Measurements from ENCODE around the gene HHATL. TPM values are rescaled to one million over a fixed set of nuclear protein-coding genes. Genes with fewer than 3 reads are reported as not detected.

HHATL gene
- total and polyA plus RNA-seq, 7 donors = 37.0 to 276 (median 166) TPM

DNA sequence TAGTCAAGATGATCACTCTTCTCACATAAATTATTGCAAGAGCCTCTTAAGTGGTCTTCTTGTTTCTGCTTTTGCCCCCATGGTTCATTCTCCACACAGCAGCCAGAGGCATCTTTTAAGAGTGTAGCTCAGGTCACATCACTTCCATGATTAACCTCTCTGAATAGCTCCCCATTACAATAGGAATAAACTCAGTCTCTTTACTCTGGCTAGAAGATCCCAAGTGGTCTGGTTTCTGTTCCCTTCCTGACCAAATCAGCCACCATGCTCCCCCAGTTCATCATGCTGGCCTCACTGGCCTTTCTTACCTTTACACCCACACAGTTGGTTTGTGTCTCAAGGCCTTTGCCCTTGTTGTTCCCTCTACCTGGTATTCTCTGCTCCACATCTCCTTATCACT lies 8.2 kb downstream of the HHATL start:
- Histone ChIP-seq H3K36me3 (ENCODE audit: insufficient read depth in 1 of 2, low read depth in 1 of 2) (peaks cover 0 to 40% of the 10 kb centered on the region in 2 donors), H3K4me1 (peaks cover 22% of the 10 kb centered on the region), H3K4me3 (no peak overlapping the region), H3K27me3 (ENCODE audit: insufficient read depth in 3 of 3, low read length in 2 of 3) (no peaks in the 10 kb centered on the region), H3K27ac (peak overlapping the region; percentile 100), H3K9me3 (no peaks in the 10 kb centered on the region)
- ATAC-seq (no peak), DNase-seq (no peak)
- intact Hi-C loops (cut with DNase I) = no loop called here
- TF ChIP-seq, protein P1, sequence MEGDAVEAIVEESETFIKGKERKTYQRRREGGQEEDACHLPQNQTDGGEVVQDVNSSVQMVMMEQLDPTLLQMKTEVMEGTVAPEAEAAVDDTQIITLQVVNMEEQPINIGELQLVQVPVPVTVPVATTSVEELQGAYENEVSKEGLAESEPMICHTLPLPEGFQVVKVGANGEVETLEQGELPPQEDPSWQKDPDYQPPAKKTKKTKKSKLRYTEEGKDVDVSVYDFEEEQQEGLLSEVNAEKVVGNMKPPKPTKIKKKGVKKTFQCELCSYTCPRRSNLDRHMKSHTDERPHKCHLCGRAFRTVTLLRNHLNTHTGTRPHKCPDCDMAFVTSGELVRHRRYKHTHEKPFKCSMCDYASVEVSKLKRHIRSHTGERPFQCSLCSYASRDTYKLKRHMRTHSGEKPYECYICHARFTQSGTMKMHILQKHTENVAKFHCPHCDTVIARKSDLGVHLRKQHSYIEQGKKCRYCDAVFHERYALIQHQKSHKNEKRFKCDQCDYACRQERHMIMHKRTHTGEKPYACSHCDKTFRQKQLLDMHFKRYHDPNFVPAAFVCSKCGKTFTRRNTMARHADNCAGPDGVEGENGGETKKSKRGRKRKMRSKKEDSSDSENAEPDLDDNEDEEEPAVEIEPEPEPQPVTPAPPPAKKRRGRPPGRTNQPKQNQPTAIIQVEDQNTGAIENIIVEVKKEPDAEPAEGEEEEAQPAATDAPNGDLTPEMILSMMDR (IDR thresholded peaks at IDR 0.05) = no peak

DNA sequence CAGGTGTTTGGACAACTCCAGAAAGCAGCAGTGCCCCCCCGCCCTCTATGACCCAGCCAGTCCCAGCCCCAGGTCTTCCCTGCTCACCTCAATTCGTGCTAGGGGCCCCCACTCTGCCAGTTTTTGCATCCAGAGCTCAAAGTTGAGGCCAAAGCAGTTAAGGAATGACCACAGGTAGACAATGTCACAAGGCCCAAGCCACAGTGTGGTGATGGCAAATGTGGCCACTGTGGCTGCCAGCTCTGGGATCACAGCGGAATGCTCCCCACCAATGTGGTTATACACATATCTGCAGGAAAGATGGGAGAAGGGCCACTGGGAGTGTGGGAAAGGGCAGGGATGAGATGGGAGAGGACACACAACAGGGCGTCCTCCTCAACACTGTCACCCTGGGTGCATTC lies 9.1 kb downstream of the HHATL start:
- Histone ChIP-seq H3K9me3 (no peaks in the 10 kb centered on the region), H3K27ac (peak overlapping the region; percentile 100), H3K36me3 (ENCODE audit: insufficient read depth in 1 of 2, low read depth in 1 of 2) (peaks cover 0 to 42% of the 10 kb centered on the region in 2 donors), H3K4me3 (no peak overlapping the region), H3K27me3 (ENCODE audit: insufficient read depth in 3 of 3, low read length in 2 of 3) (no peaks in the 10 kb centered on the region), H3K4me1 (peaks cover 21% of the 10 kb centered on the region)
- ATAC-seq (no peak), DNase-seq (no peak)
- intact Hi-C loops (cut with DNase I) = no loop called here
- TF ChIP-seq, protein P1 (IDR thresholded peaks at IDR 0.05) = no peak
- WGBS, 3 donors = 66 to 80% (median 69%) methylated on average over 4 of the region's 4 CpGs

DNA sequence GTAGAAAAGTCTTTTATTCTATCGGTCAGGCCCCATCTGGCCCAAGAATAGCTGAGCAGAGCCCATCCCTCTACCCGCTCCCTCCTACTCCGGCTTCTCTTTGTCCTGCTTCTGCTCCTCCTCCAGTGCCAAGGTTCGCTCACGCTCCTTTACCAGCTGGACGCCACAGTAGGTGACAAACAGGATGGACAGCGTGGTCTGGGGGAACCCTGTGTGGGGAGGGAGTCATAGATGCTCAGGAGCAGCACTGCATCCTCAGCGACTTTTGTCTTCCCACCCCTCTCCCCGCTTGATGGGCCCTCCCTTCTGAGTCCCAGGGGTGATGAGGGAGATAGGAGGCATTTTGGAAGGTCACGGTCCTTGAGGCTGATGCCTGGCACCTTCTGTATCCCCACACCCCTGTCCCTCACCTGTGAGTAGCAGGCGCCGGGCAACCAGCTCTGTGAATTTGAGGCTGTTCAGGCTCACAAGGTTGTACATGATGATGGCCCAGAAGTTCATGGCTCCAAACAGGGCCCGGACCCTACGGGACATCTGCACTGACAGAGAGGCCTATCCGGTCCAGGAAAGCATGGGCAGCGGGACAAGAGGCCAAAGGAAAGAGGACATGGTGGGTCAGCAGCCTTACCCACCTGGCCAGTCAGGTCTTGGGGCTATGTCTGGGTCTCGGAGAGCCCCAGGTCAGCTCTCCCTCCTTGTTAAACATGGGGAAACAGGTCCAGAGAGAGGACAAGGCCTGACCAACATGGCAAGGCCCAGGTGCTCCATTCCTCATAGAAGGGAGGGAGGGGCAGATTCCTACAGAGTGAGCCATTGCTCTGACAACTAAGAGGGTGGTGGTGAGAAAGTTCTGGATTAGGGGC lies 9.7 kb downstream of the HHATL start:
- peak overlapping the region; percentile 100 for H3K27ac ChIP-seq
- H3K4me1 ChIP-seq = peaks cover 17% of the 10 kb centered on the region
- WGBS, 3 donors = 69 to 87% (median 73%) methylated on average over 17 of the region's 17 CpGs
- H3K36me3 ChIP-seq (ENCODE audit: insufficient read depth in 1 of 2, low read depth in 1 of 2) = peaks cover 0 to 37% of the 10 kb centered on the region in 2 donors
- DNase-seq (no peak), ATAC-seq (peak in 2 of 4 donors; percentile 3 to 18)
- TF ChIP-seq, protein P1 (IDR thresholded peaks at IDR 0.05) = no peak
- H3K9me3 ChIP-seq = no peaks in the 10 kb centered on the region
- no peak overlapping the region for H3K4me3 ChIP-seq
- no peaks in the 10 kb centered on the region for H3K27me3 ChIP-seq (ENCODE audit: insufficient read depth in 3 of 3, low read length in 2 of 3)
- intact Hi-C loops (cut with DNase I) = no loop called here

DNA sequence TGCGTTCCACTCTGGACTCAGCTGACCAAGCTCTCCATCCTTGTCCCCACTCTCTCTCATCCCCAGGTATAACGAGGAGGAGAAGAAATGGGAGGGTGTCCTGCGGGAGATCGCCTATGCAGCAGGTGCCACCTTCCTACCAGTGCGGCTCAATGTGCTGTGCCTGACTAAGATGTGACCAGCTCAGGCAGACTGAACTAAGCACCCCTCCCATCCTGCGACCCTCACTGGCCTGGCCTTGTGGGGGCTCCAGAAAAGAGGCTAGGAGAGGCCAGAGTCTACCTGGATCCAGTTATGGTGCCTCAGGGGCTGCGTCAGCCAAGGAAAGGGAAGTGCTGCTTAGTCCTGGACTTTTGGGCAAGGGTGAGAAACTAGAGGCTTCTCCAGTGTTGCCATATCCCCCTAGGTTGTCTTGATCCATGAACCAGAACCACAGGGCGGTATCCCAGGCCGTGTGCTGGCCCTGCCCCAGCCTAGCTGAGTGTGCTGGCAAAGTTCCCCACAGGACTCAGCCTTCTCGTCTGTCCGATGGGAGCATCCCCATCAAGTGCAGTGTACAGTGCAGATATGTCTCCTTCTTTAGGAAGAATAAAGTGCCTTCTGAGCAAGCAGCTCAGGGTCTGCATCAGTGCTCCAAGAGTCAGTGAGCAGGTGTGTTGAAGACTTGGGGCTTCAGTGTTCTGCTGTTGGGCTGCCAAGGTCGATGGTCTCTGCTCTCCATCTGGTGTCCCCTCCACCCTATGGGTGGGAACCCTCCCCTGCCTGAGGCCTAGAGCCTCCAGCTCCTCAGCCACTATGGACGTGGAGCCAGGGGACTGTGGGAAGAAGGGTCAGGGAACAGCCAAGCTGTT lies 10.6 kb downstream of the HHATL start:
- Histone ChIP-seq H3K36me3 (ENCODE audit: insufficient read depth in 1 of 2, low read depth in 1 of 2) (peaks cover 0 to 35% of the 10 kb centered on the region in 2 donors), H3K4me1 (peaks cover 17% of the 10 kb centered on the region), H3K27me3 (ENCODE audit: insufficient read depth in 3 of 3, low read length in 2 of 3) (no peaks in the 10 kb centered on the region), H3K9me3 (no peaks in the 10 kb centered on the region), H3K27ac (peak overlapping the region; percentile 100), H3K4me3 (no peak overlapping the region)
- no peak for DNase-seq
- intact Hi-C loops (cut with DNase I) = no loop called here
- 61 to 77% (median 69%) methylated on average over 13 of the region's 13 CpGs for WGBS, 3 donors
- ATAC-seq = peak in 1 of 4 donors; percentile 2
- TF ChIP-seq, protein P1 (IDR thresholded peaks at IDR 0.05) = no peak

Measured in psoas muscle (tissue), 8 donors.